DOHH2 (cell line): ENCODE measurements around the gene CTDSP1.

Experiments used
- H3F3A ChIP-seq: fragments of 200-600 bp; sonication (generic), shearing (Covaris generic); 2 replicates; pipeline ENCODE4 v1.6.0; 2016; ENCODE audit warnings: antibody characterized with exemption, mild to moderate bottlenecking; ENCODE audit not compliant: control insufficient read depth, insufficient read depth
- H3K27ac ChIP-seq: fragments of 200-600 bp; sonication (generic); 2 replicates; pipeline ENCODE4 v1.5.1; 2014; ENCODE audit warnings: low read depth, mild to moderate bottlenecking, low read length, moderate library complexity
- H3K27me3 ChIP-seq: fragments of 200-600 bp; sonication (generic); 2 replicates; pipeline ENCODE4 v1.6.1; 2014; ENCODE audit warnings: mild to moderate bottlenecking, low read length, mixed read lengths; ENCODE audit not compliant: control insufficient read depth
- H3K36me3 ChIP-seq: fragments of 200-600 bp; sonication (generic); 2 replicates; pipeline ENCODE4 v1.6.1; 2014; ENCODE audit warnings: mild to moderate bottlenecking, low read length, moderate library complexity, mixed read lengths; ENCODE audit not compliant: control insufficient read depth
- H3K4me1 ChIP-seq: fragments of 200-600 bp; sonication (generic); 2 replicates; pipeline ENCODE4 v1.6.1; 2014; ENCODE audit warnings: mild to moderate bottlenecking, low read length, mixed read lengths; ENCODE audit not compliant: control insufficient read depth
- H3K4me2 ChIP-seq: fragments of 200-600 bp; sonication (generic); 2 replicates; pipeline ENCODE4 v1.6.0; 2014; ENCODE audit warnings: mild to moderate bottlenecking, low read length, moderate library complexity
- H3K4me3 ChIP-seq: fragments of 200-600 bp; sonication (generic); 2 replicates; pipeline ENCODE4 v1.5.1; 2014; ENCODE audit warnings: mild to moderate bottlenecking, low read length, mixed read lengths
- H3K79me2 ChIP-seq: fragments of 200-600 bp; sonication (generic); 2 replicates; pipeline ENCODE4 v1.6.1; 2014; ENCODE audit warnings: mild to moderate bottlenecking, low read length, mixed read lengths; ENCODE audit not compliant: control insufficient read depth
- H3K9me2 ChIP-seq: fragments of 200-600 bp; sonication (generic); replicated peaks from 2 replicates; pipeline ENCODE4 v1.6.1; 2014; ENCODE audit warnings: mild to moderate bottlenecking, low read length, mixed read lengths; ENCODE audit not compliant: control insufficient read depth
- H3K9me3 ChIP-seq: fragments of 200-600 bp; sonication (generic); 2 replicates; pipeline ENCODE4 v1.6.1; 2014; ENCODE audit warnings: antibody characterized with exemption, low read length, mixed read lengths; ENCODE audit not compliant: control insufficient read depth, insufficient read depth
- H4K20me1 ChIP-seq: fragments of 200-600 bp; sonication (generic); 2 replicates; pipeline ENCODE4 v1.6.0; 2014; ENCODE audit warnings: low read depth, mild to moderate bottlenecking, antibody characterized with exemption, low read length, moderate library complexity; ENCODE audit not compliant: control insufficient read depth, insufficient read depth
- CTCF ChIP-seq: fragments of 200-600 bp; sonication (generic); IDR thresholded peaks from one replicate; pipeline ENCODE4 v1.5.1; 2014; ENCODE audit warnings: antibody characterized with exemption, mild to moderate bottlenecking, low read depth, low read length; ENCODE audit not compliant: poor library complexity, severe bottlenecking
- EZH2phosphoT487 ChIP-seq: fragments of 200-600 bp; sonication (generic); IDR thresholded peaks from 2 replicates; pipeline ENCODE4 v1.6.1; 2017; ENCODE audit warnings: borderline replicate concordance, mild to moderate bottlenecking, antibody characterized with exemption, low read length, moderate library complexity, mixed read lengths

CTDSP1 gene

GRCh38 chr2:218399391-218400166, at the start of gene CTDSP1:
CTDSP1 (plus strand) TSS chr2:218399868; CDS start chr2:218400091, 223 bp downstream.
- peaks cover 15% of the 10 kb centered on the region for H3F3A ChIP-seq
- peak within 1 kb of the TSS; percentile 90 for H3K4me3 ChIP-seq
- TF ChIP-seq CTCF (no peak), EZH2phosphoT487 (no peak)
- H3K36me3 ChIP-seq: peaks cover 39% of the 10 kb centered on the region
- peak within 1 kb of the TSS; percentile 92 for H3K27ac ChIP-seq
- H3K79me2 ChIP-seq: peaks cover 47% of the 10 kb centered on the region
- H3K4me1 ChIP-seq: peaks cover 78% of the 10 kb centered on the region
- H3K9me3 ChIP-seq: no peaks in the 10 kb centered on the region
- no peaks in the 10 kb centered on the region for H3K27me3 ChIP-seq
- no peaks in the 10 kb centered on the region for H3K9me2 ChIP-seq
- peak within 1 kb of the TSS; percentile 94 for H3K4me2 ChIP-seq
- no peaks in the 10 kb centered on the region for H4K20me1 ChIP-seq

- Histone ChIP-seq H3K9me3 (peaks cover 7% of the 10 kb centered on the region; the same call in 1 of the 2 replicates), H3K4me3 (no peak overlapping the region), H3K4me1 (0 out of 2 replicates have a peak, but pooled peaks cover 3% of the 10 kb centered on the region), H3K36me3 (no peaks in the 10 kb centered on the region), H3K27me3 (no peaks in the 10 kb centered on the region), H3K27ac (no peak overlapping the region), H4K20me1 (no peaks in the 10 kb centered on the region), H3F3A (no peaks in the 10 kb centered on the region), H3K9me2 (no peaks in the 10 kb centered on the region), H3K4me2 (no peak overlapping the region), H3K79me2 (no peaks in the 10 kb centered on the region)
- TF ChIP-seq CTCF: no peak
- no peak for TF ChIP-seq EZH2phosphoT487
Observed at GRCh38 chr2:218354045-218354444, 45.6 kb upstream of the CTDSP1 start.

GRCh38 chr2:218354850-218355443, 44.7 kb upstream of the CTDSP1 start:
- no peaks in the 10 kb centered on the region for H3K27me3 ChIP-seq
- H3F3A ChIP-seq: no peaks in the 10 kb centered on the region
- H3K4me3 ChIP-seq: no peak overlapping the region
- no peak for TF ChIP-seq EZH2phosphoT487
- TF ChIP-seq CTCF: no peak
- H3K36me3 ChIP-seq: no peaks in the 10 kb centered on the region
- no peaks in the 10 kb centered on the region for H4K20me1 ChIP-seq
- no peak overlapping the region for H3K27ac ChIP-seq
- no peaks in the 10 kb centered on the region for H3K9me2 ChIP-seq
- no peak overlapping the region for H3K4me2 ChIP-seq
- H3K4me1 ChIP-seq: 0 out of 2 replicates have a peak, but pooled peaks cover 3% of the 10 kb centered on the region
- peaks cover 7% of the 10 kb centered on the region; the same call in 1 of the 2 replicates for H3K9me3 ChIP-seq
- no peaks in the 10 kb centered on the region for H3K79me2 ChIP-seq
